NCI-H2227 (cell line): Measurements from ENCODE around the gene ULK4.
"Not testable (repeated sequence)": the region's sequence is repeated elsewhere in the genome, so short reads cannot be mapped to it uniquely, and the experiment has no call there.

Experiments
- DNase-seq: peaks from one replicate; lab custom pipeline; 2025; ENCODE audit not compliant: unreplicated experiment; lab: John Stamatoyannopoulos, UW

Gene ULK4

GRCh38 chr3:41769106-41769505, 192.8 kb downstream of the ULK4 start:
- DNase-seq = peak; percentile 19

GRCh38 chr3:41768363-41768762, 193.5 kb downstream of the ULK4 start:
- DNase-seq = no peak

- not testable (repeated sequence) for DNase-seq
These were observed 199.0 kb downstream of the ULK4 start for GRCh38 chr3:41762867-41763266.

- no peak for DNase-seq
These were observed 208.3 kb downstream of the ULK4 start for GRCh38 chr3:41753651-41754050.

- no peak for DNase-seq
These were observed 210.3 kb downstream of the ULK4 start for GRCh38 chr3:41751597-41751996.

- no peak for DNase-seq
These were observed 211.9 kb downstream of the ULK4 start for GRCh38 chr3:41749988-41750387.

GRCh38 chr3:41746215-41746614, 215.7 kb downstream of the ULK4 start:
- DNase-seq = no peak

- no peak for DNase-seq
These were observed 219.8 kb downstream of the ULK4 start for GRCh38 chr3:41742121-41742520.

GRCh38 chr3:41740374-41740886, 221.5 kb downstream of the ULK4 start:
- DNase-seq = no peak

- no peak for DNase-seq
These were observed 235.0 kb downstream of the ULK4 start for GRCh38 chr3:41726891-41727290.

- DNase-seq = no peak
These were observed 244.3 kb downstream of the ULK4 start for GRCh38 chr3:41717641-41718040.

- DNase-seq = peak; percentile 1
These were observed 245.4 kb downstream of the ULK4 start for GRCh38 chr3:41716471-41716870.

GRCh38 chr3:41715376-41715775, 246.5 kb downstream of the ULK4 start:
- no peak for DNase-seq

- DNase-seq = no peak
These were observed 250.3 kb downstream of the ULK4 start for GRCh38 chr3:41711651-41712050.

- no peak for DNase-seq
These were observed 251.1 kb downstream of the ULK4 start for GRCh38 chr3:41710646-41711388.

GRCh38 chr3:41709213-41709612, 252.7 kb downstream of the ULK4 start:
- DNase-seq = not testable (repeated sequence)

GRCh38 chr3:41708176-41708575, 253.7 kb downstream of the ULK4 start:
- no peak for DNase-seq

- DNase-seq = no peak
These were observed 256.0 kb downstream of the ULK4 start for GRCh38 chr3:41705893-41706292.

- no peak for DNase-seq
These were observed 260.7 kb downstream of the ULK4 start for GRCh38 chr3:41701191-41701698.

GRCh38 chr3:41700155-41700554, 261.7 kb downstream of the ULK4 start:
- DNase-seq = no peak

GRCh38 chr3:41698898-41699297, 263.0 kb downstream of the ULK4 start:
- no peak for DNase-seq

GRCh38 chr3:41697702-41698101, 264.2 kb downstream of the ULK4 start:
- DNase-seq = no peak

- not testable (repeated sequence) for DNase-seq
These were observed 266.1 kb downstream of the ULK4 start for GRCh38 chr3:41695806-41696205.
